GM12865 (cell line): ENCODE results near the gene GALNT17.

ENCODE experiments used
- DNase-seq: peaks from one replicate; pipeline ENCODE4 v3.0.0; 2010; ENCODE audit warnings: low read depth
- H3K4me3 ChIP-seq: 2 replicates; pipeline ENCODE4 v1.5.1; 2011; ENCODE audit warnings: mild to moderate bottlenecking, low read depth, low read length, control low read depth
- CTCF ChIP-seq: IDR thresholded peaks from 2 replicates; pipeline ENCODE4 v1.5.1; 2011; ENCODE audit warnings: low read length, control low read depth, low read depth, inconsistent platforms; ENCODE audit not compliant: insufficient read depth; ENCODE audit errors: missing control alignments

Gene GALNT17

GRCh38 chr7:71155236-71155635, 23.3 kb downstream of the GALNT17 start:
- no peak overlapping the region for H3K4me3 ChIP-seq
- no peak for DNase-seq
- TF ChIP-seq CTCF = no peak

- no peak for DNase-seq
- no peak overlapping the region for H3K4me3 ChIP-seq
- no peak for TF ChIP-seq CTCF
Measured at GRCh38 chr7:71157757-71158156, 25.8 kb downstream of the GALNT17 start.

- no peak for TF ChIP-seq CTCF
- no peak for DNase-seq
Measured at GRCh38 chr7:71165708-71166107, 33.8 kb downstream of the GALNT17 start.

GRCh38 chr7:71171476-71171875, 39.5 kb downstream of the GALNT17 start:
- no peak for DNase-seq
- no peak overlapping the region for H3K4me3 ChIP-seq
- no peak for TF ChIP-seq CTCF

More at GRCh38 chr7:71165708-71166107, 33.8 kb downstream of the GALNT17 start:
- no peak overlapping the region for H3K4me3 ChIP-seq

GRCh38 chr7:71173955-71174354, 42.0 kb downstream of the GALNT17 start:
- DNase-seq = no peak
- TF ChIP-seq CTCF = no peak

GRCh38 chr7:71182438-71182935, 50.5 kb downstream of the GALNT17 start:
- TF ChIP-seq CTCF = no peak
- no peak overlapping the region for H3K4me3 ChIP-seq
- DNase-seq = no peak

More at GRCh38 chr7:71173955-71174354, 42.0 kb downstream of the GALNT17 start:
- no peak overlapping the region for H3K4me3 ChIP-seq

GRCh38 chr7:71184136-71184535, 52.2 kb downstream of the GALNT17 start:
- TF ChIP-seq CTCF = no peak
- no peak for DNase-seq
- H3K4me3 ChIP-seq = no peak overlapping the region
